GM21786 (cell line): ENCODE data around the gene CAPN10.
"Not testable (repeated sequence)": the region's sequence is repeated elsewhere in the genome, so short reads cannot be mapped to it uniquely, and the experiment has no call there.

Source experiments
- ATAC-seq: cut with Tn5 transposase; IDR thresholded peaks from one replicate; pipeline ENCODE4 v1.9.1; 2021; ENCODE audit not compliant: unreplicated experiment

The CAPN10 gene

GRCh38 chr2:240586198-240586918 lies at the start of gene CAPN10:
Gene CAPN10, plus strand, starts transcription at chr2:240586734. Its CDS starts 178 bp downstream, at chr2:240586912.
- ATAC-seq, result peak; percentile 54

- no peak for ATAC-seq
These were observed 48.3 kb upstream of the CAPN10 start for GRCh38 chr2:240538031-240538780.

GRCh38 chr2:240539101-240539500 lies 47.4 kb upstream of the CAPN10 start:
- not testable (repeated sequence) for ATAC-seq

- ATAC-seq, result no peak
These were observed 46.6 kb upstream of the CAPN10 start for GRCh38 chr2:240539906-240540305.

- no peak for ATAC-seq
These were observed 35.2 kb upstream of the CAPN10 start for GRCh38 chr2:240551288-240551687.

- ATAC-seq, result no peak
These were observed 34.7 kb upstream of the CAPN10 start for GRCh38 chr2:240551811-240552210.

- no peak for ATAC-seq
These were observed 32.5 kb upstream of the CAPN10 start for GRCh38 chr2:240553956-240554480.

- ATAC-seq, result no peak
These were observed 31.6 kb upstream of the CAPN10 start for GRCh38 chr2:240554767-240555493.

- no peak for ATAC-seq
These were observed 30.8 kb upstream of the CAPN10 start for GRCh38 chr2:240555541-240556250.

GRCh38 chr2:240556553-240557100 lies 29.9 kb upstream of the CAPN10 start:
- no peak for ATAC-seq

GRCh38 chr2:240557101-240557751 lies 29.3 kb upstream of the CAPN10 start:
- no peak for ATAC-seq

- no peak for ATAC-seq
These were observed 28.7 kb upstream of the CAPN10 start, which contains the start of gene ANKMY1 for GRCh38 chr2:240557808-240558207. Gene ANKMY1, minus strand, starts transcription at chr2:240557988. Its CDS starts 653 bp downstream, at chr2:240557335.

GRCh38 chr2:240558236-240558761 lies 28.2 kb upstream of the CAPN10 start:
- no peak for ATAC-seq

GRCh38 chr2:240559286-240559685 lies 27.2 kb upstream of the CAPN10 start:
- no peak for ATAC-seq

- ATAC-seq, result peak; percentile 51
These were observed 26.5 kb upstream of the CAPN10 start, which contains the start of gene DUSP28 for GRCh38 chr2:240560084-240560479. Gene DUSP28, plus strand, starts transcription at chr2:240560357. Its CDS starts 328 bp downstream, at chr2:240560685.

- peak; percentile 54 for ATAC-seq
These were observed 25.8 kb upstream of the CAPN10 start for GRCh38 chr2:240560480-240561324.

GRCh38 chr2:240561325-240561971 lies 25.1 kb upstream of the CAPN10 start:
- peak; percentile 2 for ATAC-seq

- ATAC-seq, result not testable (repeated sequence)
These were observed 23.3 kb upstream of the CAPN10 start for GRCh38 chr2:240563231-240563630.
